Vein endothelial cell (primary cell): ENCODE measurements around the gene TVP23B. TPM values are rescaled to one million over a fixed set of nuclear protein-coding genes. Genes with fewer than 3 reads are reported as not detected.

ENCODE experiments used
- total RNA-seq: library from RNA; depleted of rRNA; stranded (reverse); fragments of >200 nt; gene quantifications from 2 replicates; pipeline ENCODE4 v1.2.3, GENCODE V29; 2012

TVP23B gene
- 38.5 and 48.1 TPM in 2 replicates for total RNA-seq

GRCh38 chr17:18780991-18781718, at the start of gene TVP23B:
TSS of gene TVP23B (plus strand) at chr17:18781183. CDS start at chr17:18781294, 111 bp downstream.

GRCh38 chr17:18743699-18744421, 37.1 kb upstream of the TVP23B start, which contains the start of gene FBXW10:
TSS of gene FBXW10 (plus strand) at chr17:18744054. CDS start at chr17:18744245, 191 bp downstream.

Other genes starting within 250 kb of the TVP23B start
- not detected in 2 replicates for gene TBC1D28, start 136.8 kb upstream of the TVP23B start, total RNA-seq
- gene FOXO3B, start 98.9 kb upstream of the TVP23B start, total RNA-seq: 5.6 and 5.9 TPM in 2 replicates
- under 0.01 TPM in 1 of 2 replicates, not detected in the other for gene FBXW10, start 37.1 kb upstream of the TVP23B start, total RNA-seq
- 27.1 and 33.1 TPM in 2 replicates for gene PRPSAP2, start 76.9 kb downstream of the TVP23B start, total RNA-seq
- gene SLC5A10, start 171.0 kb downstream of the TVP23B start, total RNA-seq: not detected in 2 replicates
- gene FAM83G, start 223.6 kb downstream of the TVP23B start, total RNA-seq: 17.0 and 18.9 TPM in 2 replicates